Adrenal gland (tissue), 12 donors: ENCODE results near the gene UBA6. TPM values are rescaled to one million over a fixed set of nuclear protein-coding genes. Genes with fewer than 3 reads are reported as not detected.

ENCODE experiments used
- DNase-seq, 7 donors: peaks; one replicate each; pipeline ENCODE4 v3.0.0-alpha.2; 2019 to 2020
- H3K27ac ChIP-seq, 5 donors: fragments of 200-600 bp; sonication (generic) in 4 of 5; 1 replicate in 3 of 5; 2 replicates in 2 of 5; pipeline versions ENCODE4 v1.5.1 to v1.8.0; 2016 to 2020; ENCODE audit warnings: mild to moderate bottlenecking in 1 of 5
- H3K27me3 ChIP-seq: fragments of 200-600 bp; 2 replicates; pipeline ENCODE4 v1.8.0; 2021
- H3K36me3 ChIP-seq, 2 donors: fragments of 200-600 bp; replicated peaks in 1 of 2; 1 replicate in 1 of 2; 2 replicates in 1 of 2; pipeline versions ENCODE4 v1.5.1 to v1.8.0; 2018 to 2022
- H3K4me1 ChIP-seq, 2 donors: fragments of 200-600 bp; replicated peaks in 1 of 2; 1 replicate in 1 of 2; 2 replicates in 1 of 2; pipeline versions ENCODE4 v1.5.1 to v1.8.0; 2018 to 2021
- H3K4me3 ChIP-seq, 4 donors: fragments of 200-600 bp; sonication (generic) in 3 of 4; one replicate each; pipeline ENCODE4 v1.5.1; 2016 to 2018
- H3K9me3 ChIP-seq, 3 donors: fragments of 200-600 bp; sonication (generic) in 1 of 3; replicated peaks in 1 of 3; 1 replicate in 2 of 3; 2 replicates in 1 of 3; pipeline versions ENCODE4 v1.5.1 to v1.8.0; 2016 to 2021
- CTCF ChIP-seq, 6 experiments: fragments of 450-650 bp in 4 of 6; fragments of 200-600 bp in 2 of 6; sonication (generic) in 1 of 6; IDR thresholded peaks; 1 replicate in 5 of 6; 2 replicates in 1 of 6; pipeline versions ENCODE4 v1.5.1 to v1.8.0; 2016 to 2021; ENCODE audit warnings: antibody characterized with exemption in 6 of 6, mild to moderate bottlenecking in 2 of 6, moderate library complexity in 1 of 6
- POLR2A ChIP-seq, 2 donors: fragments of 450-650 bp; IDR thresholded peaks; one replicate each; pipeline ENCODE4 v1.6.1; 2017; ENCODE audit warnings: antibody characterized with exemption in 2 of 2, mild to moderate bottlenecking in 2 of 2, moderate library complexity in 1 of 2
- WGBS, 4 donors: extraction: QIAGEN DNeasy Blood & Tissue Kit in 2 of 4; methylation state at CpG; one replicate each; pipeline versions ENCODE4 v1.1.5 to v1.1.7; 2013 to 2017; 5-methylcytosine and 5-hydroxymethylcytosine counted together
- intact Hi-C, 2 donors: fragments of 100-400 bp; cut with DNase I; formaldehyde crosslinking; loops; one replicate each; pipeline versions ENCODE4 v1.14.1 to v1.15.0; 2022 to 2023
- polyA plus RNA-seq, 3 donors: library from polyadenylated mRNA; stranded (reverse); fragments of 200-250 nt in 2 of 3; fragments of 350-450 nt in 1 of 3; fragmentation: Illumina TruSeq in 1 of 3; extraction: RNeasy Lipid Tissue Mini Kit (QIAGEN cat#74804) in 1 of 3; gene quantifications; one replicate each; pipeline ENCODE4 v1.2.3, GENCODE V29; 2013 to 2014
- total RNA-seq, 9 donors: library from RNA; depleted of rRNA in 4 of 9; stranded (reverse); fragments of >200 nt in 4 of 9; fragments of 120-200 nt in 1 of 9; fragmentation: NEBNext Ultra II Directional in 1 of 9; extraction: Animal tissue kit (Norgen Biotek cat#: 25700) in 1 of 9; gene quantifications; one replicate each; pipeline versions ENCODE4 v1.1.0 to v1.2.4, GENCODE V29; 2013 to 2023
- donor health status: healthy with polysubstance abuse.
- donor health status: Bipolar disorder and iron deficiency.
- donor health status: DM: yes; HTN: yes; CAD: no.
- donor health status: DM: no; HTN: no; CAD: no.
- donor health status: DM: no; HTN: no; CAD: no.
- donor health status: DM: yes; HTN: yes; CAD: no.

Gene UBA6
- total and polyA plus RNA-seq, 12 donors = 7.5 to 77.0 (median 42.1) TPM

GRCh38 chr4:67699603-67700002 lies 1.4 kb downstream of the UBA6 start:
- H3K9me3 ChIP-seq = no peaks in the 10 kb centered on the region
- no peak overlapping the region for H3K27ac ChIP-seq
- intact Hi-C loops = loop anchor here in 1 of 2 donors (10.0 kb wide), 1 partner anchor 155 kb away; the partner anchor contains the start of gene CENPC
- no peaks in the 10 kb centered on the region for H3K27me3 ChIP-seq
- H3K36me3 ChIP-seq = no peaks in the 10 kb centered on the region
- TF ChIP-seq CTCF (IDR thresholded peaks at IDR 0.05) (no peak), POLR2A (IDR thresholded peaks at IDR 0.05) (no peak)
- peak overlapping the region in 1 of 4 donors; percentile 84 for H3K4me3 ChIP-seq
- 91 to 95% (median 94%) methylated on average over 18 of the region's 18 CpGs for WGBS, 4 donors
- DNase-seq = no peak
- peaks cover 7 to 22% of the 10 kb centered on the region in 2 donors for H3K4me1 ChIP-seq

- H3K4me1 ChIP-seq = peaks cover 7 to 22% of the 10 kb centered on the region in 2 donors
- intact Hi-C loops = loop anchor here in 1 of 2 donors (10.0 kb wide), 1 partner anchor 153 kb away; the partner anchor contains the start of gene CENPC
- WGBS, 4 donors = 81 to 97% (median 90%) methylated on average over 7 of the region's 7 CpGs
- no peak overlapping the region for H3K27ac ChIP-seq
- H3K27me3 ChIP-seq = no peaks in the 10 kb centered on the region
- no peak overlapping the region for H3K4me3 ChIP-seq
- TF ChIP-seq POLR2A (IDR thresholded peaks at IDR 0.05) = no peak
- no peak for TF ChIP-seq CTCF (IDR thresholded peaks at IDR 0.05)
- DNase-seq = no peak
- no peaks in the 10 kb centered on the region for H3K36me3 ChIP-seq
- H3K9me3 ChIP-seq = no peaks in the 10 kb centered on the region
These were observed 2.9 kb downstream of the UBA6 start for GRCh38 chr4:67697860-67698687.

- H3K4me1 ChIP-seq = peaks cover 3 to 15% of the 10 kb centered on the region in 2 donors
- intact Hi-C loops = loop anchor here in 1 of 2 donors (10.0 kb wide), 1 partner anchor 151 kb away; the partner anchor contains the start of gene CENPC
- no peaks in the 10 kb centered on the region for H3K27me3 ChIP-seq
- no peak for DNase-seq
- 93 to 97% (median 94%) methylated on average over 2 of the region's 2 CpGs for WGBS, 4 donors
- H3K27ac ChIP-seq = no peak overlapping the region
- H3K9me3 ChIP-seq = no peaks in the 10 kb centered on the region
- no peak for TF ChIP-seq POLR2A (IDR thresholded peaks at IDR 0.05)
- no peak for TF ChIP-seq CTCF (IDR thresholded peaks at IDR 0.05)
- no peak overlapping the region for H3K4me3 ChIP-seq
- no peaks in the 10 kb centered on the region for H3K36me3 ChIP-seq
These were observed 4.9 kb downstream of the UBA6 start for GRCh38 chr4:67696061-67696460.

- no peak for TF ChIP-seq POLR2A (IDR thresholded peaks at IDR 0.05)
- TF ChIP-seq CTCF (IDR thresholded peaks at IDR 0.05) = no peak
These were observed 6.3 kb downstream of the UBA6 start for GRCh38 chr4:67694662-67695061.

More at GRCh38 chr4:67694662-67695061, 6.3 kb downstream of the UBA6 start:
- Histone ChIP-seq H3K27me3 (no peaks in the 10 kb centered on the region), H3K36me3 (no peaks in the 10 kb centered on the region), H3K4me1 (peaks cover 0 to 9% of the 10 kb centered on the region in 2 donors), H3K4me3 (no peak overlapping the region), H3K27ac (no peak overlapping the region), H3K9me3 (no peaks in the 10 kb centered on the region)
- no peak for DNase-seq
- 91 to 97% (median 95%) methylated on average over 3 of the region's 3 CpGs for WGBS, 4 donors
- intact Hi-C loops = loop anchor here in 1 of 2 donors (10.0 kb wide), 1 partner anchor 150 kb away; the partner anchor contains the start of gene CENPC
